HepG2 (cell line): ENCODE measurements around the gene SPPL3.

ENCODE experiments used
- CTCF ChIP-seq: sonication (generic); formaldehyde crosslinking; IDR thresholded peaks from 2 replicates; pipeline ENCODE4 v1.5.0; 2020; ENCODE audit warnings: mild to moderate bottlenecking, missing genetic modification reagents, moderate library complexity
- NFKB2 ChIP-seq: sonication (generic); formaldehyde crosslinking; IDR thresholded peaks from 2 replicates; pipeline ENCODE4 v1.4.0; 2020; ENCODE audit warnings: missing genetic modification reagents, borderline replicate concordance
- ZNF138 ChIP-seq: sonication (generic); formaldehyde crosslinking; IDR thresholded peaks from 2 replicates; pipeline ENCODE4 v1.5.0; 2020; ENCODE audit warnings: mild to moderate bottlenecking, low read depth, missing genetic modification reagents
- ZNF782 ChIP-seq: sonication (generic); formaldehyde crosslinking; IDR thresholded peaks from 2 replicates; pipeline ENCODE4 v1.4.0; 2020; ENCODE audit warnings: missing genetic modification reagents, mild to moderate bottlenecking, borderline replicate concordance
- ZSCAN21 ChIP-seq: sonication (generic); formaldehyde crosslinking; IDR thresholded peaks from 2 replicates; pipeline ENCODE4 v1.8.0; 2022; ENCODE audit warnings: mild to moderate bottlenecking, missing genetic modification reagents, moderate library complexity, borderline replicate concordance
- TF ChIP-seq, protein P1 (sequence below): sonication (generic); formaldehyde crosslinking; IDR thresholded peaks from 2 replicates; pipeline ENCODE4 v1.8.1; 2022; ENCODE audit warnings: low read depth, mild to moderate bottlenecking, missing genetic modification reagents

- TF ChIP-seq ZNF782 (CRISPR knock-in tag) (no peak), ZNF138 (no peak), CTCF (no peak), ZSCAN21 (CRISPR knock-in tag) (no peak), NFKB2 (no peak)
- TF ChIP-seq, protein P1, sequence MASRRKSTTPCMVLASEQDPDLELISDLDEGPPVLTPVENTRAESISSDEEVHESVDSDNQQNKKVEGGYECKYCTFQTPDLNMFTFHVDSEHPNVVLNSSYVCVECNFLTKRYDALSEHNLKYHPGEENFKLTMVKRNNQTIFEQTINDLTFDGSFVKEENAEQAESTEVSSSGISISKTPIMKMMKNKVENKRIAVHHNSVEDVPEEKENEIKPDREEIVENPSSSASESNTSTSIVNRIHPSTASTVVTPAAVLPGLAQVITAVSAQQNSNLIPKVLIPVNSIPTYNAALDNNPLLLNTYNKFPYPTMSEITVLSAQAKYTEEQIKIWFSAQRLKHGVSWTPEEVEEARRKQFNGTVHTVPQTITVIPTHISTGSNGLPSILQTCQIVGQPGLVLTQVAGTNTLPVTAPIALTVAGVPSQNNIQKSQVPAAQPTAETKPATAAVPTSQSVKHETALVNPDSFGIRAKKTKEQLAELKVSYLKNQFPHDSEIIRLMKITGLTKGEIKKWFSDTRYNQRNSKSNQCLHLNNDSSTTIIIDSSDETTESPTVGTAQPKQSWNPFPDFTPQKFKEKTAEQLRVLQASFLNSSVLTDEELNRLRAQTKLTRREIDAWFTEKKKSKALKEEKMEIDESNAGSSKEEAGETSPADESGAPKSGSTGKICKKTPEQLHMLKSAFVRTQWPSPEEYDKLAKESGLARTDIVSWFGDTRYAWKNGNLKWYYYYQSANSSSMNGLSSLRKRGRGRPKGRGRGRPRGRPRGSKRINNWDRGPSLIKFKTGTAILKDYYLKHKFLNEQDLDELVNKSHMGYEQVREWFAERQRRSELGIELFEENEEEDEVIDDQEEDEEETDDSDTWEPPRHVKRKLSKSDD (CRISPR knock-in tag) = no peak
Observed at GRCh38 chr12:120879718-120880300, 24.3 kb downstream of the SPPL3 start.
